ENCODE results near the gene NUDT5. TPM values are rescaled to one million over a fixed set of nuclear protein-coding genes. Genes with fewer than 3 reads are reported as not detected.

NUDT5 gene
- polyA plus RNA-seq, 4 donors, result 35.9 to 59.5 (median 44.1) TPM

- WGBS, 3 donors, result 86 to 93% (median 92%) methylated on average over 2 of the region's 2 CpGs
- peaks cover 0 to 8% (median 7%) of the 10 kb centered on the region in 3 donors for H3K4me1 ChIP-seq (ENCODE audit: control insufficient read depth in 3 of 3, insufficient read depth in 2 of 3, low read depth in 1 of 3, low read length in 2 of 3)
- no peaks in the 10 kb centered on the region for H3K27me3 ChIP-seq (ENCODE audit: control insufficient read depth in 3 of 3, insufficient read depth in 3 of 3, low read length in 3 of 3)
- H3K27ac ChIP-seq (ENCODE audit: low read depth in 1 of 3, low read length in 2 of 3), result no peak overlapping the region
- H3K36me3 ChIP-seq (ENCODE audit: control insufficient read depth in 3 of 3, insufficient read depth in 2 of 3, low read depth in 1 of 3, low read length in 3 of 3), result peaks cover 0 to 18% (median 8%) of the 10 kb centered on the region in 3 donors
- FAIRE-seq, result no peak
- H3K9me3 ChIP-seq (ENCODE audit: control insufficient read depth in 2 of 2, insufficient read depth in 1 of 2, low read depth in 1 of 2, low read length in 1 of 2), result no peaks in the 10 kb centered on the region
- H3K4me3 ChIP-seq (ENCODE audit: low read depth in 1 of 3, low read length in 3 of 3), result no peak overlapping the region
- no peak for DNase-seq
Observed at GRCh38 chr10:12198156-12198555, 2.5 kb upstream of the NUDT5 start.

- WGBS, 3 donors, result 6 to 9% (median 8%) methylated on average over 15 of the region's 15 CpGs
- Histone ChIP-seq H3K4me1 (ENCODE audit: control insufficient read depth in 3 of 3, insufficient read depth in 2 of 3, low read depth in 1 of 3, low read length in 2 of 3) (peaks cover 0 to 8% (median 7%) of the 10 kb centered on the region in 3 donors), H3K4me3 (ENCODE audit: low read depth in 1 of 3, low read length in 3 of 3) (peak overlapping the region; percentile 58 to 86 (median 76)), H3K36me3 (ENCODE audit: control insufficient read depth in 3 of 3, insufficient read depth in 2 of 3, low read depth in 1 of 3, low read length in 3 of 3) (peaks cover 0 to 12% (median 7%) of the 10 kb centered on the region in 3 donors), H3K27ac (ENCODE audit: low read depth in 1 of 3, low read length in 2 of 3) (peak overlapping the region; percentile 76 to 95 (median 82)), H3K27me3 (ENCODE audit: control insufficient read depth in 3 of 3, insufficient read depth in 3 of 3, low read length in 3 of 3) (no peaks in the 10 kb centered on the region), H3K9me3 (ENCODE audit: control insufficient read depth in 2 of 2, insufficient read depth in 1 of 2, low read depth in 1 of 2, low read length in 1 of 2) (no peaks in the 10 kb centered on the region)
- FAIRE-seq, result no peak
- no peak for DNase-seq
Observed at GRCh38 chr10:12196531-12197211, 980 bp upstream of the NUDT5 start.

GRCh38 chr10:12195281-12195602 lies 449 bp downstream of the NUDT5 start:
- WGBS, 3 donors, result 0 to 1% (median 0%) methylated on average over 12 of the region's 12 CpGs
- Histone ChIP-seq H3K4me3 (ENCODE audit: low read depth in 1 of 3, low read length in 3 of 3) (peak overlapping the region; percentile 58 to 86 (median 76)), H3K27me3 (ENCODE audit: control insufficient read depth in 3 of 3, insufficient read depth in 3 of 3, low read length in 3 of 3) (no peaks in the 10 kb centered on the region), H3K27ac (ENCODE audit: low read depth in 1 of 3, low read length in 2 of 3) (peak overlapping the region in 2 of 3 donors; percentile 82 to 95), H3K36me3 (ENCODE audit: control insufficient read depth in 3 of 3, insufficient read depth in 2 of 3, low read depth in 1 of 3, low read length in 3 of 3) (peaks cover 0 to 4% (median 2%) of the 10 kb centered on the region in 3 donors), H3K4me1 (ENCODE audit: control insufficient read depth in 3 of 3, insufficient read depth in 2 of 3, low read depth in 1 of 3, low read length in 2 of 3) (peaks cover 0 to 8% (median 7%) of the 10 kb centered on the region in 3 donors), H3K9me3 (ENCODE audit: control insufficient read depth in 2 of 2, insufficient read depth in 1 of 2, low read depth in 1 of 2, low read length in 1 of 2) (no peaks in the 10 kb centered on the region)
- no peak for DNase-seq
- FAIRE-seq, result no peak

GRCh38 chr10:12194752-12195271 lies 879 bp downstream of the NUDT5 start:
- Histone ChIP-seq H3K36me3 (ENCODE audit: control insufficient read depth in 3 of 3, insufficient read depth in 2 of 3, low read depth in 1 of 3, low read length in 3 of 3) (peaks cover 0 to 2% (median 2%) of the 10 kb centered on the region in 3 donors), H3K4me3 (ENCODE audit: low read depth in 1 of 3, low read length in 3 of 3) (peak overlapping the region; percentile 58 to 86 (median 76)), H3K27ac (ENCODE audit: low read depth in 1 of 3, low read length in 2 of 3) (peak overlapping the region in 1 of 3 donors; percentile 95), H3K9me3 (ENCODE audit: control insufficient read depth in 2 of 2, insufficient read depth in 1 of 2, low read depth in 1 of 2, low read length in 1 of 2) (no peaks in the 10 kb centered on the region), H3K4me1 (ENCODE audit: control insufficient read depth in 3 of 3, insufficient read depth in 2 of 3, low read depth in 1 of 3, low read length in 2 of 3) (peaks cover 0 to 8% (median 7%) of the 10 kb centered on the region in 3 donors), H3K27me3 (ENCODE audit: control insufficient read depth in 3 of 3, insufficient read depth in 3 of 3, low read length in 3 of 3) (no peaks in the 10 kb centered on the region)
- WGBS, 3 donors, result 2 to 3% (median 3%) methylated on average over 27 of the region's 27 CpGs
- peak; percentile 43 to 46 for DNase-seq
- FAIRE-seq, result no peak

- Histone ChIP-seq H3K36me3 (ENCODE audit: control insufficient read depth in 3 of 3, insufficient read depth in 2 of 3, low read depth in 1 of 3, low read length in 3 of 3) (no peaks in the 10 kb centered on the region), H3K9me3 (ENCODE audit: control insufficient read depth in 2 of 2, insufficient read depth in 1 of 2, low read depth in 1 of 2, low read length in 1 of 2) (no peaks in the 10 kb centered on the region), H3K27ac (ENCODE audit: low read depth in 1 of 3, low read length in 2 of 3) (no peak overlapping the region), H3K4me1 (ENCODE audit: control insufficient read depth in 3 of 3, insufficient read depth in 2 of 3, low read depth in 1 of 3, low read length in 2 of 3) (peaks cover 0 to 7% (median 7%) of the 10 kb centered on the region in 3 donors), H3K4me3 (ENCODE audit: low read depth in 1 of 3, low read length in 3 of 3) (no peak overlapping the region), H3K27me3 (ENCODE audit: control insufficient read depth in 3 of 3, insufficient read depth in 3 of 3, low read length in 3 of 3) (no peaks in the 10 kb centered on the region)
- DNase-seq (peak in 1 of 2 donors; percentile 41), FAIRE-seq (no peak)
- WGBS, 3 donors, result 87 to 92% (median 90%) methylated on average over 5 of the region's 5 CpGs
Observed at GRCh38 chr10:12193193-12193592, 2.5 kb downstream of the NUDT5 start.

GRCh38 chr10:12191715-12192114 lies 4.0 kb downstream of the NUDT5 start:
- H3K27ac ChIP-seq (ENCODE audit: low read depth in 1 of 3, low read length in 2 of 3), result no peak overlapping the region
- WGBS, 3 donors, result 34 to 46% (median 44%) methylated on average over 3 of the region's 3 CpGs
- H3K36me3 ChIP-seq (ENCODE audit: control insufficient read depth in 3 of 3, insufficient read depth in 2 of 3, low read depth in 1 of 3, low read length in 3 of 3), result peaks cover 0 to 7% (median 0%) of the 10 kb centered on the region in 3 donors
- peaks cover 0 to 7% (median 7%) of the 10 kb centered on the region in 3 donors for H3K4me1 ChIP-seq (ENCODE audit: control insufficient read depth in 3 of 3, insufficient read depth in 2 of 3, low read depth in 1 of 3, low read length in 2 of 3)
- DNase-seq, result no peak
- no peaks in the 10 kb centered on the region for H3K27me3 ChIP-seq (ENCODE audit: control insufficient read depth in 3 of 3, insufficient read depth in 3 of 3, low read length in 3 of 3)
- H3K4me3 ChIP-seq (ENCODE audit: low read depth in 1 of 3, low read length in 3 of 3), result no peak overlapping the region
- FAIRE-seq, result no peak
- H3K9me3 ChIP-seq (ENCODE audit: control insufficient read depth in 2 of 2, insufficient read depth in 1 of 2, low read depth in 1 of 2, low read length in 1 of 2), result no peaks in the 10 kb centered on the region

- no peak overlapping the region for H3K27ac ChIP-seq (ENCODE audit: low read depth in 1 of 3, low read length in 2 of 3)
- H3K4me1 ChIP-seq (ENCODE audit: control insufficient read depth in 3 of 3, insufficient read depth in 2 of 3, low read depth in 1 of 3, low read length in 2 of 3), result peaks cover 0 to 7% (median 5%) of the 10 kb centered on the region in 3 donors
- 94 to 99% (median 96%) methylated on average over 10 of the region's 10 CpGs for WGBS, 3 donors
- DNase-seq (no peak), FAIRE-seq (no peak)
- H3K27me3 ChIP-seq (ENCODE audit: control insufficient read depth in 3 of 3, insufficient read depth in 3 of 3, low read length in 3 of 3), result no peaks in the 10 kb centered on the region
- H3K36me3 ChIP-seq (ENCODE audit: control insufficient read depth in 3 of 3, insufficient read depth in 2 of 3, low read depth in 1 of 3, low read length in 3 of 3), result peaks cover 0 to 16% (median 0%) of the 10 kb centered on the region in 3 donors
- H3K4me3 ChIP-seq (ENCODE audit: low read depth in 1 of 3, low read length in 3 of 3), result no peak overlapping the region
- no peaks in the 10 kb centered on the region for H3K9me3 ChIP-seq (ENCODE audit: control insufficient read depth in 2 of 2, insufficient read depth in 1 of 2, low read depth in 1 of 2, low read length in 1 of 2)
Observed at GRCh38 chr10:12189426-12189825, 6.3 kb downstream of the NUDT5 start.

- H3K27me3 ChIP-seq (ENCODE audit: control insufficient read depth in 3 of 3, insufficient read depth in 3 of 3, low read length in 3 of 3), result no peaks in the 10 kb centered on the region
- peaks cover 0 to 3% (median 0%) of the 10 kb centered on the region in 3 donors for H3K4me1 ChIP-seq (ENCODE audit: control insufficient read depth in 3 of 3, insufficient read depth in 2 of 3, low read depth in 1 of 3, low read length in 2 of 3)
- no peak overlapping the region for H3K27ac ChIP-seq (ENCODE audit: low read depth in 1 of 3, low read length in 2 of 3)
- WGBS, 3 donors, result 69 to 81% (median 79%) methylated on average over 6 of the region's 6 CpGs
- H3K9me3 ChIP-seq (ENCODE audit: control insufficient read depth in 2 of 2, insufficient read depth in 1 of 2, low read depth in 1 of 2, low read length in 1 of 2), result no peaks in the 10 kb centered on the region
- DNase-seq, result no peak
- FAIRE-seq, result no peak
- peaks cover 0 to 16% (median 0%) of the 10 kb centered on the region in 3 donors for H3K36me3 ChIP-seq (ENCODE audit: control insufficient read depth in 3 of 3, insufficient read depth in 2 of 3, low read depth in 1 of 3, low read length in 3 of 3)
- H3K4me3 ChIP-seq (ENCODE audit: low read depth in 1 of 3, low read length in 3 of 3), result no peak overlapping the region
Observed at GRCh38 chr10:12188656-12189055, 7.0 kb downstream of the NUDT5 start.
